GM13976 (cell line): ENCODE measurements around the gene PTOV1.

Experiments used
- DNase-seq: peaks from one replicate; pipeline ENCODE4 v3.0.0; 2012; ENCODE audit warnings: low spot score
- in situ Hi-C: fragments of 300-500 bp; cut with MboI; formaldehyde crosslinking; loops from one replicate; pipeline ENCODE4 v1.12.0; 2022; ENCODE audit warnings: low sequenced_read_pairs, mixed read lengths, inconsistent platforms; ENCODE audit not compliant: unreplicated experiment
- TF ChIP-seq, protein P1 (sequence below): IDR thresholded peaks from 2 replicates; pipeline ENCODE4 v1.5.1; 2012; ENCODE audit warnings: borderline replicate concordance, mild to moderate bottlenecking; ENCODE audit not compliant: insufficient read depth; ENCODE audit errors: extremely low read depth, missing control alignments, control extremely low read depth

PTOV1 gene

GRCh38 chr19:49849433-49850220, 1.3 kb upstream of the PTOV1 start:
- in situ Hi-C loops, result no loop called here
- TF ChIP-seq, protein P1, sequence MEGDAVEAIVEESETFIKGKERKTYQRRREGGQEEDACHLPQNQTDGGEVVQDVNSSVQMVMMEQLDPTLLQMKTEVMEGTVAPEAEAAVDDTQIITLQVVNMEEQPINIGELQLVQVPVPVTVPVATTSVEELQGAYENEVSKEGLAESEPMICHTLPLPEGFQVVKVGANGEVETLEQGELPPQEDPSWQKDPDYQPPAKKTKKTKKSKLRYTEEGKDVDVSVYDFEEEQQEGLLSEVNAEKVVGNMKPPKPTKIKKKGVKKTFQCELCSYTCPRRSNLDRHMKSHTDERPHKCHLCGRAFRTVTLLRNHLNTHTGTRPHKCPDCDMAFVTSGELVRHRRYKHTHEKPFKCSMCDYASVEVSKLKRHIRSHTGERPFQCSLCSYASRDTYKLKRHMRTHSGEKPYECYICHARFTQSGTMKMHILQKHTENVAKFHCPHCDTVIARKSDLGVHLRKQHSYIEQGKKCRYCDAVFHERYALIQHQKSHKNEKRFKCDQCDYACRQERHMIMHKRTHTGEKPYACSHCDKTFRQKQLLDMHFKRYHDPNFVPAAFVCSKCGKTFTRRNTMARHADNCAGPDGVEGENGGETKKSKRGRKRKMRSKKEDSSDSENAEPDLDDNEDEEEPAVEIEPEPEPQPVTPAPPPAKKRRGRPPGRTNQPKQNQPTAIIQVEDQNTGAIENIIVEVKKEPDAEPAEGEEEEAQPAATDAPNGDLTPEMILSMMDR, result no peak
- no peak for DNase-seq

- TF ChIP-seq, protein P1, result no peak
- no peak for DNase-seq
- in situ Hi-C loops, result no loop called here
These were observed 805 bp upstream of the PTOV1 start for GRCh38 chr19:49850221-49850486.

GRCh38 chr19:49851456-49852259, 699 bp downstream of the PTOV1 start:
- in situ Hi-C loops, result no loop called here
- no peak for DNase-seq
- TF ChIP-seq, protein P1, result no peak

GRCh38 chr19:49852631-49853126, 1.7 kb downstream of the PTOV1 start:
- in situ Hi-C loops, result no loop called here
- no peak for DNase-seq
- TF ChIP-seq, protein P1, result no peak

- in situ Hi-C loops, result no loop called here
- no peak for DNase-seq
- TF ChIP-seq, protein P1, result no peak
These were observed 3.0 kb downstream of the PTOV1 start for GRCh38 chr19:49853852-49854377.

GRCh38 chr19:49854378-49855263, 3.7 kb downstream of the PTOV1 start:
- in situ Hi-C loops, result no loop called here
- DNase-seq, result no peak
- TF ChIP-seq, protein P1, result no peak
